NCI-H187 (cell line): ENCODE results near the gene BAIAP2L2.
"Not testable (repeated sequence)": the region's sequence is repeated elsewhere in the genome, so short reads cannot be mapped to it uniquely, and the experiment has no call there.

ENCODE experiments used
- DNase-seq, 2 experiments: peaks; one replicate each; lab custom pipeline; 2025; lab: John Stamatoyannopoulos, UW

BAIAP2L2 gene, protein sequence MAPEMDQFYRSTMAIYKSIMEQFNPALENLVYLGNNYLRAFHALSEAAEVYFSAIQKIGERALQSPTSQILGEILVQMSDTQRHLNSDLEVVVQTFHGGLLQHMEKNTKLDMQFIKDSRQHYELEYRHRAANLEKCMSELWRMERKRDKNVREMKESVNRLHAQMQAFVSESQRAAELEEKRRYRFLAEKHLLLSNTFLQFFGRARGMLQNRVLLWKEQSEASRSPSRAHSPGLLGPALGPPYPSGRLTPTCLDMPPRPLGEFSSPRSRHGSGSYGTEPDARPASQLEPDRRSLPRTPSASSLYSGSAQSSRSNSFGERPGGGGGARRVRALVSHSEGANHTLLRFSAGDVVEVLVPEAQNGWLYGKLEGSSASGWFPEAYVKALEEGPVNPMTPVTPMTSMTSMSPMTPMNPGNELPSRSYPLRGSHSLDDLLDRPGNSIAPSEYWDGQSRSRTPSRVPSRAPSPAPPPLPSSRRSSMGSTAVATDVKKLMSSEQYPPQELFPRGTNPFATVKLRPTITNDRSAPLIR

GRCh38 chr22:38110008-38110862 lies at the start of gene BAIAP2L2:
Gene BAIAP2L2, minus strand, starts transcription at chr22:38110684. Its CDS starts 159 bp downstream, at chr22:38110525.
- no peak for DNase-seq

GRCh38 chr22:38155703-38156102 lies 45.2 kb upstream of the BAIAP2L2 start:
- no peak for DNase-seq

DNA sequence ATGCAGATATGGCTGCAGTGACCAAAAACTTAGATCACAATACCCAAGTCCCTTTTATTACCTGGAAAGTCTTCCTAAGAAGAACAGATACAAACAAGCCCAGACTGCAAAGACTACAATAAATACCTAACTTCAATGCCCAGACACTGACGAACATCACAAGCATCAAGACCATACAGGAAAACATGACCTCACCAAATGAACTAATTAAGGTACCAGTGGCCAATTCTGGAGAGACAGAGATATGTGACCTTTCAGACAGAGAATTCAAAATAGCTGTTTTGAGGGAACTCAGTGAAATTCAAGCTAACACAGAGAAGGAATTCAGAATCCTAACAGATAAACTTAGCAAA lies 44.1 kb upstream of the BAIAP2L2 start:
- DNase-seq: not testable (repeated sequence)

DNA sequence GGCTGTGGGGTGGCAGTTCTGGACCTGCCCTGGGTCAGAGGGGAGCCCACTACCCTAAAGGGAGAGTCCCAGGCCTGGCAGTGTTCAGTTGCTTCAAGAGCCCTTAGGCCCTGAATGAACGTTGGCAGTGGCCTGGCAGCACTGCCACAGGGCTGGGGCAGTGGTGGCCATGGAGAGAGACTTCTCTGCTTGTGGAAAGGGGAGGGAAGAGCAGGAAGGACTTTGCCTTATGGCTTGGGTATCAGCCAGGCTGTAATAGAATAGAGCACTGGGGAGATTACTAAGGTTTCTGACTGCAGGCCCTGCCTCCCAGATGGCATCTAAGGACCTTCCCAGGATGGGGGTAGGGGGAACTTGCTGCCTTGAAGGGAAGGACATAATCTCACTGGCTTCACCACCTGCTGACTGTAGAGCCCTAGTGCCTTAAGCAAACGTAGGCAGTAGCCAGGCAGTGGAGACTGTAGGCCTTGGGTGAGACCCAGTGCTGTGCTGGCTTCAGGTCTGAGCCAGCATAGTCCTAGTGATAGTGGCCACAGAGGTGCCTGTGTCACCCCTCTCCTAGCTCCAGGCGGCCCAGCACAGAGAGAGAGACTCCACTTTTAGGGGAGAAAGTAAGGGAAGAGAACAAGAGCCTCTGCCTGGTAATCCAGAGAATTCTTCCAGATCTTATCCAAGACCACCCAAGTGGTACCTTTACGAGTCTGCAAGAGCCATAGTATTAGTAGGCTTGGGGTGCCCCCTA lies 43.5 kb upstream of the BAIAP2L2 start:
- no peak for DNase-seq

DNA sequence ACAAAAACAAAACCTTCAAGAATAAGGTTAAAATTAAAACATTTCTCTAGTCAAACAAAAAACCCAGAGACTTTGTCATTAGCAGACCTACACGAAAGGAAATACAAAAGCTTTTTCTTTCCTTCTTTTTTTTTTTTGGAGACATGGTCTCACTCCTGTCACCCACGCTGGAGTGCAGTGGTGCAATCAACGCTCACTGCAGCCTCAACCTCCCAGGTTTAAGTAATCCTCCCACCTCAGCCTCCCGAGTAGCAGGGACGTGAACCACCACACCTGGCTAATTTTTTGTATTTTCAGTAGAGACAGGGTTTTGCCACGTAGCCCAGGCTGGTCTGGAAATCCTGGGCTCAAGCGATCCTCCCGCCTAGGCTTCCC lies 40.6 kb upstream of the BAIAP2L2 start:
- DNase-seq: no peak

- DNase-seq: no peak
Measured at GRCh38 chr22:38148245-38148644, 37.8 kb upstream of the BAIAP2L2 start.

DNA sequence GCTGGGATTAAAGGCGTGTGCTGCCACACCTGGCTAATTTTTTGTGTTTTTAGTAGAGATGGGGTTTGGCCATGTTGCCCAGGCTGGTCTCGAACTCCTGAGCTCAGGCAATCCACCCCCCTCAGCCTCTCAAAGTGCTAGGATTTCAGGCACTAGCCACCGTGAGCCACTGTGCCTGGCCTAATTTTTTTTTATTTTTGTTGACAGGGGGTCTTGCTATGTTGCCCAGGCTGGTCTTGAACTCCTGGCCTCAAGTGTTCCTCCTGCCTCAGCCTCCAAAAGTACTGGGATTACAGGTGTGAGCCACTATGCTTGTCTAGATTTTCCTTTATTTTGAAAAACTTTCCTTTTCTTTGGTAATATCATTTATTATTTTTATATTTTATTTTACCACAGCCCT lies 35.7 kb upstream of the BAIAP2L2 start:
- not testable (repeated sequence) for DNase-seq

- no peak for DNase-seq
Measured at GRCh38 chr22:38144025-38144405, 33.5 kb upstream of the BAIAP2L2 start.

GRCh38 chr22:38142606-38143005 lies 32.1 kb upstream of the BAIAP2L2 start:
- no peak for DNase-seq

- DNase-seq: no peak
Measured at GRCh38 chr22:38141217-38141973, 30.9 kb upstream of the BAIAP2L2 start.

DNA sequence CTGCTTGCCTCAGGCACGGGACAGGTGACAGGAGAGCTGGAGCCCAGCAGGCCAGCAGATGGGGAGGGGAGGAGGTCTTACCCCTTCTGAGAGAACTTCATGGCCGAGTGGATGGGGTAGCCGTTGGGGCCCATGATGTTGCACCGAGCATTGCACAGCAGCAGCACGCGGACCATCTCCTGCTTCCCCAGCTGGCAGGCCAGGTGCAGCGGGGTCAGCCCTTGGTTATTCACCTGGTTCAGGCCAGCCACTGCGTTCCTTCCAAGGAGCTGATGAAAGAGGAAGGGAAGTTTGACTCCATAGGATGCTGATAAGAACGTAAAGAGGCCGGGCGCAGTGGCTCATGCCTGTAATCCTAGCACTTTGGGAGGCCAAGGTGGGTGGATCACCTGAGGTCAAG lies 29.4 kb upstream of the BAIAP2L2 start:
- no peak for DNase-seq

DNA sequence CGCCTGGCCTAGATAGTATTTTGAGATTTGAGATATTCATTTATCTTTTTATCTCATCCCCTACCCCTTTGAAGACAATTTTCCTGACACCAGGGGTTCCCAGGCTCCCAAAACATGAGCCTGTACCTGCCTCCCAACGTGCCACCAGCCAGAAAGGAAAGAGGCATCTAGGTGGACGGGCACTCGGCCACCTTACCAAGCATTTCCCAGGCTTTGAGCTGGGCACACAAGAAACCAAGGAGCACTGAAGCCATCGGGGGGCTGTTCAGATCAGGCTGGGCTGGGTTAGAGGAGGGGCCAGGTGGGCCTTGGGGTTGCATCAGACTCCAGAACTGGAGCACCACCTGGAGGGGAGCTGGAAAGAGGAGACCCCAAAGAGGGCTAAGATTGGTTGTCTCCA lies 28.5 kb upstream of the BAIAP2L2 start:
- DNase-seq: no peak

- DNase-seq: no peak
Measured at GRCh38 chr22:38137876-38138687, 27.6 kb upstream of the BAIAP2L2 start.

DNA sequence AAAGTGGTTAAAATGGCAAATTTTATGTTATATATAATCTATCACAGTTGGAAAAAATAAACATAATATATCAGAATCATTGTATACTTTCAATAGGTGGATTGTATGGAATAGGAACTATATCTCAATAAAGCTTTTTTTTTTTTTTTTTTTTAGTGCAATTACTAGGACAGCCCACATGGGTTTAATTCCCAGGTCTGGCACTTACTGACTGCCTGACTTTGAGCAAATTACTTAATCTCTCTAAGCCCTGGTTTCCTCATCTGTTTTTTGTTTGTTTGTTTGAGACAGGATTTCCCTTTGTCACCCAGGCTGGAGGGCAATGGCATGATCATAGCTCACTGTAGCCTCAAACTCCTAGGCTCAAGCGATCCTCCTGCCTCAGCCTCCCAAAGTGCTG lies 26.1 kb upstream of the BAIAP2L2 start:
- no peak for DNase-seq

DNA sequence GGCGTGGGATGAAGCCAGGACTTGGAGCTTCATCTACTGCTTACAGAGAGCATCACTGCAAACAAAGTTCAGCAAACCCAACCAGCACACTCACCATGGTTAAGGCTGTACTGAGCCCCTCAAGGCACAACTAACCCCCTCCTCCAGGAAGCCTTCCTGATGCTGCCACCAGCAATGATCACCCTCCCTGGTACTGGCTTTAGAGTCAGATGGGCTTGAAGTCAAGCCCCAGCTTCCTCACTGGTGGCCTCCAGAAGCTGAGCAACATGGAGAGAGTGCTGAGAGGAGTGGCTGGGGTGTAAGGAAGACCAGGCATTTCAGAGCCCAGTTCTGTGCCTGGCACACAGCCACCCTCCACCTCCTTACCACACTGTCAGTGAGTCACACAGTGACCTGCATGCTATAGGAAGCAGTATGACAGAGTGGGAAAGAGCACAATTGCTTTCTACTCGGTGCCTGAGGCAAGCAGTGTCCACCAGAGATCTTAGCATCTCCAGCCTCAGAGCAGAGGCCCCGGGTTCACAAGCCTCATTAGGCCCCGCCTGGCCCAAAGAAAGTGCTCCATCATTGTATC lies 24.7 kb upstream of the BAIAP2L2 start:
- DNase-seq: no peak

GRCh38 chr22:38133331-38133730 lies 22.8 kb upstream of the BAIAP2L2 start:
- no peak for DNase-seq

GRCh38 chr22:38132794-38133193 lies 22.3 kb upstream of the BAIAP2L2 start:
- DNase-seq: no peak

DNA sequence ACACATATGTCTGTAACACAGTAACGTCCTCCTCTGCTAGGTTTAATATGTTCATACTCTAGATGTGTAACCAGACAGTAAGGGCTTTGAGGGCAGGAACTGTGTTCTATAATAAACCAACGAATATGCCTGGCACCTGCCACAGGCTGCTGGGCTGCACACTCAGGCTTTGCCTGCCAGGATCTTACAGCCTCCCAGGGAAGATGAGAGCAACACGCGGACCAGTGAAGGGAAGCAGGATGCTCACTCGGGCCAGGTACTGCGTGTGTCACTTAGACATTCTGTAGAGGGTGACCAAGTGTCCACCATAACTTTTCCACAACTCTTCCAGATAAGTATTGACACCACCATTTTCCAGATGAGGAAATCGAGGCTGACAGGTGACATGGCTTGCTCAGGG lies 21.7 kb upstream of the BAIAP2L2 start:
- no peak for DNase-seq

DNA sequence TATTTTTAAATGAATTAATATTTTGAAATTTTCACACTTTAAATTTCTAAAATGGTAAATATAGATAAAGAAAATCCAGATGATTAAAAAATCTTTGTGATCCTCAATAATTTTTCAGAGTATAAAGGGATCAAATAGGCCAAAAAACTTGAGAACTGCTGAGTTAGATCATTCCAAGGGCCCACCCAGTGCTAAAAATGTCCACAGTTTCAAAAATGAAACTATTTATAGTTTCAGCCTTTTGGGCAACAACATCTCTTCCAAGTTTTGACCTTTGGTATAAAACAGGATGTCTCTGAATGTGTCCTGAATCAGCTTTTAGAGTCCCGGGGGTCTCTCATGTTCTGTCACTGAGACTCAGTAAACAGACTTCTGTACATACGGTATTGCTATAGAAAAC lies 20.9 kb upstream of the BAIAP2L2 start:
- DNase-seq: no peak

GRCh38 chr22:38129856-38130255 lies 19.4 kb upstream of the BAIAP2L2 start:
- DNase-seq: no peak
